DND-41 (cell line): Measurements from ENCODE around the gene USP4.

Source experiments
- ATAC-seq: fragments of 200-7000 bp; cut with Tn5 transposase; 3 replicates; pipeline ENCODE4 v1.9.1; 2021; ENCODE audit warnings: low read depth; ENCODE audit not compliant: insufficient read depth
- DNase-seq: peaks from one replicate; pipeline ENCODE4 v3.0.0-alpha.2; 2020
- H2AFZ ChIP-seq: 2 replicates; pipeline ENCODE4 v1.6.0; 2012; ENCODE audit warnings: low read depth, low read length
- H3K27ac ChIP-seq: 2 replicates; pipeline ENCODE4 v1.5.1; 2012; ENCODE audit warnings: low read length, inconsistent platforms
- H3K27me3 ChIP-seq: fragments of 200-600 bp; sonication (generic); 2 replicates; pipeline ENCODE4 v1.6.0; 2012; ENCODE audit warnings: low read length, mild to moderate bottlenecking, inconsistent platforms; ENCODE audit not compliant: insufficient read depth, poor library complexity
- H3K36me3 ChIP-seq: 2 replicates; pipeline ENCODE4 v1.5.1; 2012; ENCODE audit warnings: low read length, inconsistent platforms; ENCODE audit not compliant: insufficient read depth
- H3K4me1 ChIP-seq: 2 replicates; pipeline ENCODE4 v1.5.1; 2012; ENCODE audit warnings: mild to moderate bottlenecking, low read length; ENCODE audit not compliant: insufficient read depth
- H3K4me2 ChIP-seq: 2 replicates; pipeline ENCODE4 v1.6.0; 2012; ENCODE audit warnings: mild to moderate bottlenecking, moderate library complexity, low read length, inconsistent platforms; ENCODE audit not compliant: insufficient read depth
- H3K4me3 ChIP-seq, 2 experiments: fragments of 200-600 bp in 1 of 2; shearing (Covaris generic) in 1 of 2; 2 replicates each; pipeline ENCODE4 v1.5.1; 2012 to 2016; ENCODE audit warnings: inconsistent platforms in 2 of 2, low read length in 2 of 2, mild to moderate bottlenecking in 2 of 2, low read depth in 1 of 2, moderate library complexity in 1 of 2
- H3K79me2 ChIP-seq: 2 replicates; pipeline ENCODE4 v1.6.0; 2012; ENCODE audit warnings: low read length, inconsistent platforms; ENCODE audit not compliant: insufficient read depth
- H3K9ac ChIP-seq: 2 replicates; pipeline ENCODE4 v1.6.0; 2012; ENCODE audit warnings: low read depth, mild to moderate bottlenecking, inconsistent platforms, low read length, moderate library complexity
- H3K9me3 ChIP-seq: 2 replicates; pipeline ENCODE4 v1.5.1; 2012; ENCODE audit warnings: low read length, moderate library complexity, mild to moderate bottlenecking, inconsistent platforms; ENCODE audit not compliant: insufficient read depth, severe bottlenecking
- H4K20me1 ChIP-seq: 2 replicates; pipeline ENCODE4 v1.6.0; 2012; ENCODE audit warnings: low read length; ENCODE audit not compliant: insufficient read depth
- EZH2 ChIP-seq: IDR thresholded peaks from 3 replicates; pipeline ENCODE4 v1.6.1; 2012; ENCODE audit warnings: borderline replicate concordance, low read depth, mild to moderate bottlenecking, moderate library complexity, low read length, inconsistent platforms; ENCODE audit not compliant: severe bottlenecking
- TF ChIP-seq, protein P1 (sequence below): IDR thresholded peaks from 2 replicates; pipeline ENCODE4 v1.5.1; 2012; ENCODE audit warnings: borderline replicate concordance, low read length, moderate library complexity, mild to moderate bottlenecking; ENCODE audit not compliant: poor library complexity, severe bottlenecking; ENCODE audit errors: extremely low read depth

The USP4 gene

DNA sequence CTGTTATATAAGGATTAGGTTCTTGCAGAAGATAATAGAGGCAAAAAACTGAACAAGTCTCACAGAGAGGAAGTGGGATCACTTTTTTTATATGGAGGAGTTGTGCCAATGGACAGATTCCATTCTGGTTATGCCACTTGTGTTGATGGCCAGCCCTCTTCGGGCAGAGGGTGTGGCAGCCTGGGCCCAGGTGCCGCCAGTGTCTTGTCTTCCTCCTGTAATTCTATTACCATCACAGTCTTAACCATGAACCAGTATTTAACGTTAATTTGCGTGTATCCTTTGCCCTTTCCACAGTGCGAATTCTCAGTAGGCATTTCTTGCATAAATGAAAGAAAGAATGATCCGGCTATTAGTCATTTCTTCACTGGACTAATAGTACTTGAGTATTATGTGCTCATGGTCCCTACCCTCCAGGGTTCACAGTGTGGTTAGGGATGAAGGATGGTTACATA is 7.0 kb upstream of the USP4 start:
- no peak for TF ChIP-seq EZH2
- TF ChIP-seq, protein P1, sequence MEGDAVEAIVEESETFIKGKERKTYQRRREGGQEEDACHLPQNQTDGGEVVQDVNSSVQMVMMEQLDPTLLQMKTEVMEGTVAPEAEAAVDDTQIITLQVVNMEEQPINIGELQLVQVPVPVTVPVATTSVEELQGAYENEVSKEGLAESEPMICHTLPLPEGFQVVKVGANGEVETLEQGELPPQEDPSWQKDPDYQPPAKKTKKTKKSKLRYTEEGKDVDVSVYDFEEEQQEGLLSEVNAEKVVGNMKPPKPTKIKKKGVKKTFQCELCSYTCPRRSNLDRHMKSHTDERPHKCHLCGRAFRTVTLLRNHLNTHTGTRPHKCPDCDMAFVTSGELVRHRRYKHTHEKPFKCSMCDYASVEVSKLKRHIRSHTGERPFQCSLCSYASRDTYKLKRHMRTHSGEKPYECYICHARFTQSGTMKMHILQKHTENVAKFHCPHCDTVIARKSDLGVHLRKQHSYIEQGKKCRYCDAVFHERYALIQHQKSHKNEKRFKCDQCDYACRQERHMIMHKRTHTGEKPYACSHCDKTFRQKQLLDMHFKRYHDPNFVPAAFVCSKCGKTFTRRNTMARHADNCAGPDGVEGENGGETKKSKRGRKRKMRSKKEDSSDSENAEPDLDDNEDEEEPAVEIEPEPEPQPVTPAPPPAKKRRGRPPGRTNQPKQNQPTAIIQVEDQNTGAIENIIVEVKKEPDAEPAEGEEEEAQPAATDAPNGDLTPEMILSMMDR: no peak
- no peaks in the 10 kb centered on the region for H3K9me3 ChIP-seq
- H3K27ac ChIP-seq: no peak overlapping the region
- H3K27me3 ChIP-seq: no peaks in the 10 kb centered on the region
- DNase-seq: no peak
- H3K4me1 ChIP-seq: peaks cover 6% of the 10 kb centered on the region
- H3K79me2 ChIP-seq: peaks cover 2% of the 10 kb centered on the region
- H3K36me3 ChIP-seq: no peaks in the 10 kb centered on the region
- no peak for ATAC-seq
- no peak overlapping the region for H3K4me3 ChIP-seq
- H4K20me1 ChIP-seq: no peaks in the 10 kb centered on the region
- H3K9ac ChIP-seq: no peak overlapping the region
- no peak overlapping the region for H3K4me2 ChIP-seq
- H2AFZ ChIP-seq: no peak overlapping the region

DNA sequence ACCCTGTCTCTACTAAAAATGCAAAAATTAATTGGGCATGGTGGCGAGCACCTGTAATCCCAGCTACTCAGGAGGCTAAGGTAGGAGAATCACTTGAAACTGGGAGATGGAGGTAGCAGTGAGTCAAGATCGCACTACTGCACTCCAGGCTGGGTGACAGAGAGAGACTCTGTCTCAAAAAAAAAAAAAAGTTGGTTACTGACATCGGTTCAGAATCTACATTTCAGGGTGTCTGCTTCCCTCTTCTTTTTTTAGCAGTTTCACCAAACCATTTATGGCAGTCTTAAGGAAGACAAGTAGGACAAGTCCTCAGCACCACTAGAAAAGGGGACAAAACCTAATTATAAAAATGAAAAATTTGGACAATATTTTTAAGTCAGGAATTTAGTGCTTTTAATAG is 3.3 kb upstream of the USP4 start:
- TF ChIP-seq, protein P1: no peak
- no peak for TF ChIP-seq EZH2
- Histone ChIP-seq H3K4me3 (no peak overlapping the region), H3K4me2 (no peak overlapping the region), H3K4me1 (peaks cover 38% of the 10 kb centered on the region), H3K9ac (no peak overlapping the region), H3K79me2 (peaks cover 37% of the 10 kb centered on the region), H3K27me3 (no peaks in the 10 kb centered on the region), H2AFZ (no peak overlapping the region), H3K9me3 (no peaks in the 10 kb centered on the region), H4K20me1 (no peaks in the 10 kb centered on the region), H3K27ac (no peak overlapping the region), H3K36me3 (no peaks in the 10 kb centered on the region; the same call in 1 of the 2 replicates)
- no peak for ATAC-seq
- no peak for DNase-seq

DNA sequence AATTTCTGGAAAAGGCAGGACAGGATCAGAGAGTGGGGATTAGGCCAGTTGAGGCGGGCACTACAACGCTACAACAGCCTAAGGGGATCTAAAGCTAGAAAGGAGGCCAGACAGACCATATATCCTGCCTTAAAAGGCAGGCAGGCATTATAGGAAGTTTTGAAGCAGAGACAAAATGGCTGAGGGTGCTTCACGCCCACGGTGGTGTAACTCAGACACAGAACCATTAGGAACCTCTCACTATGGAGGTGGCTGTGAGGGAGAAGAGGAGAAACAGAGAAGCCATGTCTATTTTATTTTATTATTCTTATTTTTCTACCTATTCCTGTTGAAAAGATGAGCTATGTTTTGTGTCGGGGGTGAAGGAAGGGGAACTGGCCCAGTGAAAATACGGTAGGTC is 2.1 kb upstream of the USP4 start:
- no peak for ATAC-seq
- peak overlapping the region; percentile 65 for H3K27ac ChIP-seq
- peaks cover 3% of the 10 kb centered on the region for H3K36me3 ChIP-seq
- H3K79me2 ChIP-seq: peaks cover 49% of the 10 kb centered on the region
- no peaks in the 10 kb centered on the region for H3K27me3 ChIP-seq
- H3K4me3 ChIP-seq: no peak overlapping the region
- no peaks in the 10 kb centered on the region for H3K9me3 ChIP-seq
- DNase-seq: no peak
- H3K4me2 ChIP-seq: no peak overlapping the region
- no peak for TF ChIP-seq EZH2
- TF ChIP-seq, protein P1: no peak
- peak overlapping the region; percentile 76 for H2AFZ ChIP-seq
- H4K20me1 ChIP-seq: no peaks in the 10 kb centered on the region
- peak overlapping the region; percentile 82 for H3K9ac ChIP-seq
- peaks cover 42% of the 10 kb centered on the region for H3K4me1 ChIP-seq

DNA sequence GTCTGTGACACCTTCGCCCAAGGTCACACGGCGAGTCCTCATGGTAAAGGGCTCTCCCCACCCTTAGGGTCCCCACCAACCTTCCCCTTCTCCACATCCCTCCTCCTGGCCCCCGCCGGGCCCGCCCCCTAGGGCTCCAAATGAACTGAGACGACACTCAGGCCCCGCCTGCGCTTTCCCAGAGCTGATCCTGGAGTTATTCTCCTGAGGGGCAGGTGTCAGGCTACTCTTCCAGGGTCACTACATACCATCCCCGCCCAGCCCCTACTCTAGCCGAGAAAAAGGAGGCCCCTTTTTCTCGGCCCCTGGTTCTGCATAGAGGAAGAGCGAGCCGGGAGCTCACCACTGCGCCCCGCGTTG is 292 bp downstream of the USP4 start:
- Histone ChIP-seq H3K27ac (peak overlapping the region; percentile 98), H3K9me3 (no peaks in the 10 kb centered on the region), H2AFZ (peak overlapping the region; percentile 83), H3K9ac (peak overlapping the region; percentile 82), H3K79me2 (peaks cover 70% of the 10 kb centered on the region), H3K4me2 (peak overlapping the region; percentile 72), H4K20me1 (no peaks in the 10 kb centered on the region), H3K36me3 (peaks cover 23% of the 10 kb centered on the region), H3K27me3 (no peaks in the 10 kb centered on the region), H3K4me3 (peak overlapping the region; percentile 81 to 85), H3K4me1 (peaks cover 45% of the 10 kb centered on the region)
- ATAC-seq: peak; percentile 6
- no peak for TF ChIP-seq EZH2
- TF ChIP-seq, protein P1: no peak
- DNase-seq: peak; percentile 53
